ENCODE measurements around the gene SSX2B.
"Not testable (repeated sequence)": the region's sequence is repeated elsewhere in the genome, so short reads cannot be mapped to it uniquely, and the experiment has no call there.

Gene SSX2B

GRCh38 chrX:52750952-52751351, at the start of gene SSX2B:
SSX2B (plus strand) TSS chrX:52751252; CDS start chrX:52752681, 1,429 bp downstream.
- not testable (repeated sequence) for H3K4me3 ChIP-seq (ENCODE audit: low read depth, low read length, poor library complexity, severe bottlenecking); H3K79me2 ChIP-seq (ENCODE audit: insufficient read depth, low read length); H3K9me3 ChIP-seq (ENCODE audit: low read length); H3K4me1 ChIP-seq (ENCODE audit: insufficient read depth, low read length, severe bottlenecking); H2AFZ ChIP-seq (ENCODE audit: low read length); H3K9me2 ChIP-seq (ENCODE audit: low read depth, low read length); H3F3A ChIP-seq (ENCODE audit: insufficient read depth, low read length); H3K9ac ChIP-seq (ENCODE audit: low read length); H3K27me3 ChIP-seq (ENCODE audit: insufficient read depth, low read length); H4K20me1 ChIP-seq (ENCODE audit: insufficient read depth, low read length); H3K27ac ChIP-seq (ENCODE audit: low read depth, low read length, poor library complexity, severe bottlenecking); H3K4me2 ChIP-seq (ENCODE audit: low read length); H3K36me3 ChIP-seq (ENCODE audit: insufficient read depth, low read length)

- H3K9me2 ChIP-seq (ENCODE audit: low read depth, low read length); H3K9me3 ChIP-seq (ENCODE audit: low read length): not testable (repeated sequence)
Observed at GRCh38 chrX:52707078-52707477, 44.0 kb upstream of the SSX2B start, which contains the start of gene SSX2. SSX2 (minus strand) TSS chrX:52707178; CDS start chrX:52705749, 1,429 bp downstream.

GRCh38 chrX:52765983-52766382, 14.9 kb downstream of the SSX2B start:
- not testable (repeated sequence) for H4K20me1 ChIP-seq (ENCODE audit: insufficient read depth, low read length); H3K27ac ChIP-seq (ENCODE audit: low read depth, low read length, poor library complexity, severe bottlenecking); H3K4me1 ChIP-seq (ENCODE audit: insufficient read depth, low read length, severe bottlenecking); H3K9ac ChIP-seq (ENCODE audit: low read length); H3K27me3 ChIP-seq (ENCODE audit: insufficient read depth, low read length); H3K79me2 ChIP-seq (ENCODE audit: insufficient read depth, low read length); H3F3A ChIP-seq (ENCODE audit: insufficient read depth, low read length); H2AFZ ChIP-seq (ENCODE audit: low read length); H3K4me2 ChIP-seq (ENCODE audit: low read length); H3K9me2 ChIP-seq (ENCODE audit: low read depth, low read length); H3K4me3 ChIP-seq (ENCODE audit: low read depth, low read length, poor library complexity, severe bottlenecking); H3K36me3 ChIP-seq (ENCODE audit: insufficient read depth, low read length); H3K9me3 ChIP-seq (ENCODE audit: low read length)

More at GRCh38 chrX:52707078-52707477, 44.0 kb upstream of the SSX2B start, which contains the start of gene SSX2:
- not testable (repeated sequence) for H3K4me2 ChIP-seq (ENCODE audit: low read length); H4K20me1 ChIP-seq (ENCODE audit: insufficient read depth, low read length); H3K9ac ChIP-seq (ENCODE audit: low read length); H3K4me3 ChIP-seq (ENCODE audit: low read depth, low read length, poor library complexity, severe bottlenecking); H3K79me2 ChIP-seq (ENCODE audit: insufficient read depth, low read length); H3F3A ChIP-seq (ENCODE audit: insufficient read depth, low read length); H3K27me3 ChIP-seq (ENCODE audit: insufficient read depth, low read length); H3K27ac ChIP-seq (ENCODE audit: low read depth, low read length, poor library complexity, severe bottlenecking); H3K4me1 ChIP-seq (ENCODE audit: insufficient read depth, low read length, severe bottlenecking); H2AFZ ChIP-seq (ENCODE audit: low read length); H3K36me3 ChIP-seq (ENCODE audit: insufficient read depth, low read length)

- H4K20me1 ChIP-seq (ENCODE audit: insufficient read depth, low read length); H3K27me3 ChIP-seq (ENCODE audit: insufficient read depth, low read length); H3K4me1 ChIP-seq (ENCODE audit: insufficient read depth, low read length, severe bottlenecking); H3F3A ChIP-seq (ENCODE audit: insufficient read depth, low read length); H2AFZ ChIP-seq (ENCODE audit: low read length); H3K27ac ChIP-seq (ENCODE audit: low read depth, low read length, poor library complexity, severe bottlenecking); H3K9ac ChIP-seq (ENCODE audit: low read length); H3K79me2 ChIP-seq (ENCODE audit: insufficient read depth, low read length); H3K36me3 ChIP-seq (ENCODE audit: insufficient read depth, low read length); H3K4me2 ChIP-seq (ENCODE audit: low read length); H3K9me2 ChIP-seq (ENCODE audit: low read depth, low read length); H3K4me3 ChIP-seq (ENCODE audit: low read depth, low read length, poor library complexity, severe bottlenecking); H3K9me3 ChIP-seq (ENCODE audit: low read length): not testable (repeated sequence)
Observed at GRCh38 chrX:52773504-52773903, 22.5 kb downstream of the SSX2B start.

GRCh38 chrX:52797327-52797726, 46.3 kb downstream of the SSX2B start, which contains the start of gene SPANXN5:
SPANXN5 (minus strand) TSS chrX:52797427; CDS start chrX:52797348, 79 bp downstream.
- not testable (repeated sequence) for H3K79me2 ChIP-seq (ENCODE audit: insufficient read depth, low read length); H3K27ac ChIP-seq (ENCODE audit: low read depth, low read length, poor library complexity, severe bottlenecking); H3K4me2 ChIP-seq (ENCODE audit: low read length); H4K20me1 ChIP-seq (ENCODE audit: insufficient read depth, low read length); H3K4me1 ChIP-seq (ENCODE audit: insufficient read depth, low read length, severe bottlenecking); H3K27me3 ChIP-seq (ENCODE audit: insufficient read depth, low read length); H3F3A ChIP-seq (ENCODE audit: insufficient read depth, low read length); H3K9me2 ChIP-seq (ENCODE audit: low read depth, low read length); H2AFZ ChIP-seq (ENCODE audit: low read length); H3K9me3 ChIP-seq (ENCODE audit: low read length); H3K4me3 ChIP-seq (ENCODE audit: low read depth, low read length, poor library complexity, severe bottlenecking); H3K9ac ChIP-seq (ENCODE audit: low read length); H3K36me3 ChIP-seq (ENCODE audit: insufficient read depth, low read length)

- H3K79me2 ChIP-seq (ENCODE audit: insufficient read depth, low read length); H3K36me3 ChIP-seq (ENCODE audit: insufficient read depth, low read length); H3F3A ChIP-seq (ENCODE audit: insufficient read depth, low read length); H3K4me3 ChIP-seq (ENCODE audit: low read depth, low read length, poor library complexity, severe bottlenecking); H3K27me3 ChIP-seq (ENCODE audit: insufficient read depth, low read length); H3K4me1 ChIP-seq (ENCODE audit: insufficient read depth, low read length, severe bottlenecking); H3K4me2 ChIP-seq (ENCODE audit: low read length); H4K20me1 ChIP-seq (ENCODE audit: insufficient read depth, low read length); H3K27ac ChIP-seq (ENCODE audit: low read depth, low read length, poor library complexity, severe bottlenecking); H2AFZ ChIP-seq (ENCODE audit: low read length); H3K9ac ChIP-seq (ENCODE audit: low read length); H3K9me3 ChIP-seq (ENCODE audit: low read length); H3K9me2 ChIP-seq (ENCODE audit: low read depth, low read length): not testable (repeated sequence)
Observed at GRCh38 chrX:52804876-52805275, 53.8 kb downstream of the SSX2B start.
